A549 treated with GW870086 at 1 μM for 4 hours (cell line): ENCODE data around the gene BRME1. TPM values are rescaled to one million over a fixed set of nuclear protein-coding genes. Genes with fewer than 3 reads are reported as not detected.

ENCODE experiments used
- total RNA-seq: library from RNA; stranded (reverse); fragments of 200-300 nt; extraction: Qiagen RNA extraction; gene quantifications from 5 replicates; pipeline ENCODE4 v1.2.3, GENCODE V29; 2022; ENCODE audit warnings: low read depth

Gene BRME1
- total RNA-seq: 0.17 to 1.0 TPM (median 0.32 TPM) in 4 of 5 replicates, not detected in the other

DNA sequence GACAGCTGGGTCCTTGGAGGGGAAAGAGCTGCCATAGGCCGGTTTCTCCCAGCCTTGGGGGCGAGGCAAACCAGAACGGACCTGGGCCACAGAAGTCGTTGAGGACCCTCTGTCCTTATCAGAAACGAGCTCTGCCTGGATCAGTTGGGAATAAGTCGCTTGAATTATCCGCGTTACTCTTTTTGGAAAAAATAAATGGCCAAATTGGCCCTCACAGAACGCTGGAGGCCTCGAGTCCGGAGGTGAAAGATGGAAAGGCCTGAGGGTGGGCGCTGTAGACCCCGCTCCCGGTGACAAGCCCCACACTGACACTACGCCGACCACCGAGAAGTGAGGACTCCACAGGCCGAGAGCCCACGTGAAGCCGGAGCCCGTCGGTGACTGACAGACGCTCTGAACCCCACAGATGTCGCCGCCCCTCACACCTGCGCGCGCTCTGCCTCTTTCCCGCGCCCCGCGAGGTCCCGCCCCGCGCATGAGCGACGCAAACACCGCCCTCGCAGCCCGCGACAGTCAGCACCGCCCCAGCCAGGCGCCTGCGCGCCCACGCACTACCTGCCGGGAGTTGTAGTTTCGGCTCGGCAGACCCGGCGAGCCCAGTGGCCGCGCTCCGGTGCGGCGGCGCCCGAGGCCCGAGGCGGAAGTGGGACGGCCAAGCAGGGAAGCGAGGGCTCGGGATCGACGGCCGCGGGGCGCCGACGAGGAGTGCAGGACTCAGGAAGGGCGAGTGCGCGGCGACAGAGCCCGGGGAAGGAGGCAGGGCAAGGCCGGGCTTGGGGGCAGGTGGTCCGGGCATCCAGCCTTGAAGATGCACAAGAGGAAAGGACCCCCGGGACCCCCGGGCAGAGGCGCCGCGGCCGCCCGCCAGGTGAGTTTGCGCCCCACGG lies at the start of gene BRME1, which contains the start of gene CC2D1A:
TSS of gene BRME1 (minus strand) at position 484 of the 887 bp plus-strand sequence. CDS start 1,225 bp downstream, outside the sequence.
TSS of gene CC2D1A (plus strand) at position 568 of the 887 bp plus-strand sequence. CDS start at position 809, 241 bp downstream.

DNA sequence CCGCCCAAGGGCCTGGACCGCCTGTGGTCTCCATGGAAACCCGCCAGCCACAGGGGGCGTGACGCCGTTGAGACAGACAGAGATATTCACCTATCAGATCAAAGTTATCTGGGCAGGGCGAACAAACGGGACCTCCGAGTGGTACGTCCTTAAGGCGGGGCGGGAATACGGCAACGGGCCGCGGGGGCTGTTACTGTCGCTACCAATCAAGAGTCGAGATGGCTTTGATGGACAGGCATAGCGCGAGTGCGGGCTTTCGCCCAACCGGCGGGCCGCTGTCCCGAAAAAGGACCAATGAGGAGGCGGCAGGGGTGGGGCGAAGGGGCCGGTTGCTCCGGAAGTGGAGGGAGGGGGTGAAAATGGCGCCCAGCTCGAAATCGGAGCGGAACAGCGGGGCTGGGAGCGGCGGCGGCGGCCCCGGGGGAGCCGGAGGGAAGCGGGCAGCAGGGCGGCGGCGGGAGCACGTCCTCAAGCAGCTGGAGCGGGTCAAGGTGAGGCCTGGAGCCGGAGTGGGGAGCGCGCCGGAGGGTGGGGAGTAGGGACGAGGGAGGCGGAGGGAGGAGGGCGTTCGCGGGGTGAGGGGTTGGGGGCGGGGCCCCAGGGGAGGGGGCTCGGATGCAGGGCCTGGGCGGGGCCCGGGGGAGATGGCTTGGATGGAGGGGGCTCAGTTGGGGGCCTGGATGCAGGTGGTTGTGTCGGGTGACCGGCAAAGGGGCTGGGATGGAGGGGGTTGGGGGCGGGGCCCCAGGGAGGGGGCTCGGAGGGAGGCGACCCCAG lies 46.4 kb upstream of the BRME1 start, which contains the start of gene DCAF15:
TSS of gene DCAF15 (plus strand) at position 356 of the 777 bp plus-strand sequence. CDS start at position 360, 4 bp downstream.

DNA sequence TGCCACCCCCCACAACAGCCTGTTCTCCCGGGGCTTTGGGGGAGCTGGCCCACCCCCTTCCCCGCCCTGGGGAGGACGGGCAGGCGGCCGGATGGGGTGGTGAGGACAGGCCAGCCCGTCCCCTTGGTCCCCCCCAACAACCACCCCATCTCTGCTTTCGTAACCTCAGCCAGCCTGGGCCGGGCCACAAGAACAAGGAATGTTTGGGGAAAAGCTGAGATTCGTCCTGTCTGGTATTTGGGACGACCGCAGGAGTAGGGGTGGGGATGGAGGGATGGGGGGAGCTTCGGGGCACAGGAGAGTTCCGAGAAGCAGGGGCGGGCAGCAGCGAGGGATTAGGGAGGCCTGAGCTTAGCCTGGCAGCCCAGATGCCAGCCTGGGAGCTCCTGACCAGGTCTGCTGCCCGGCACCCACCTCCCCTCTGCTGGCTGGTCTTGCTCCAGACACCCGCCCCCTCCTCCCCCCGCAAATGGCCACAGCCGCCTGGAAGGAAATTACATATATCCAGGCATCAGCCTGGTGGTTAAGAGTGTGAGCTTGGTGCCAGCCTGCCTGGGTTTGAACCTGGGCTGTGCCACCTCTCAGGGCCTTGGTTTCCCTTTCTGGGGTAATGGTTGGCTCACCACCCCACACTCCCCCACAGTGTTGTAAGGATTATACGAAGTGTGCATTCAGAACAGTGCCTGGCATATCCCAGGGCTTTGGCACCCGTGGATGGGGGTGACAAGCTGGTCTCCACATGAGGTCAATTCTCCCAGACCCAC lies 32.6 kb upstream of the BRME1 start, which contains the start of gene PODNL1:
TSS of gene PODNL1 (minus strand) at position 117 of the 764 bp plus-strand sequence. CDS start 236 bp downstream, outside the sequence.

DNA sequence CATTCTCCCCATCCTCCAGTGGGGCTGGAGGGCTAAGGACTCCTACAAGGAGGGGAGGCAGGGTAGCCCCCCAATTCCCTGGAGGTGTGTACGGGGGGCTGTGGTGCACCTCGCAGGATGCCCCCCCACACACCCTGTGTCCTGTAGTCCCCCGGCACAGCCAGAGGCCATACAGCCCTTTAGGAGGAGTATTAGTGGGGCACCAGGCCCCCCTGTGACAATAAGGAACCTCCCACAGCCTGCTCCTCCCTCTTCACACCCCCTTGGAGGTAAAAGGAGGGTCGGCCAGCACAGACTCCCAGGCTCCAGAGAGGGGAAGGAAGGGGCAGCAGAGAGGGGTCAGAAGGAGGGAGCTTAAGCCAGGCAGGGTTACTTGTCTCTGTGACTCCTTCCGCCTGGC lies 29.1 kb downstream of the BRME1 start, which contains the start of gene NANOS3:
TSS of gene NANOS3 (plus strand) at position 301 of the 400 bp plus-strand sequence. CDS start 115 bp downstream, outside the sequence.

Other genes starting within 250 kb of the BRME1 start
- gene MRI1, start 141.6 kb downstream of the BRME1 start, total RNA-seq: 9.3 to 13.9 TPM (median 12.6 TPM) in 5 replicates
- 141 to 229 TPM (median 199 TPM) in 5 replicates for gene C19orf53, start 131.7 kb downstream of the BRME1 start, total RNA-seq
- gene ZSWIM4, start 110.7 kb downstream of the BRME1 start, total RNA-seq: 2.7 to 4.5 TPM (median 4.0 TPM) in 5 replicates
- gene NANOS3, start 29.0 kb downstream of the BRME1 start, total RNA-seq: 2.0 to 3.6 TPM (median 3.1 TPM) in 5 replicates
- 7.9 to 10.0 TPM (median 9.3 TPM) in 5 replicates for gene CC2D1A, start 84 bp upstream of the BRME1 start, total RNA-seq
- 0.71 to 1.5 TPM (median 1.4 TPM) in 5 replicates for gene PODNL1, start 32.3 kb upstream of the BRME1 start, total RNA-seq
- 15.8 to 21.1 TPM (median 20.0 TPM) in 5 replicates for gene DCAF15, start 46.4 kb upstream of the BRME1 start, total RNA-seq
- 4.2 to 6.1 TPM (median 5.1 TPM) in 5 replicates for gene RFX1, start 100.2 kb upstream of the BRME1 start, total RNA-seq
- gene RLN3, start 122.0 kb upstream of the BRME1 start, total RNA-seq: not detected in 5 replicates
- 8.3 to 10.3 TPM (median 9.6 TPM) in 5 replicates for gene IL27RA, start 125.6 kb upstream of the BRME1 start, total RNA-seq
- 1.7 to 3.1 TPM (median 1.8 TPM) in 5 replicates for gene PALM3, start 156.0 kb upstream of the BRME1 start, total RNA-seq
- gene MISP3, start 166.7 kb upstream of the BRME1 start, total RNA-seq: 2.3 to 4.2 TPM (median 3.9 TPM) in 5 replicates
- gene C19orf67, start 179.7 kb upstream of the BRME1 start, total RNA-seq: not detected in 5 replicates
- gene SAMD1, start 184.6 kb upstream of the BRME1 start, total RNA-seq: 28.6 to 41.4 TPM (median 36.4 TPM) in 5 replicates
- gene PRKACA, start 211.6 kb upstream of the BRME1 start, total RNA-seq: 28.1 to 36.6 TPM (median 32.7 TPM) in 5 replicates
- 29.1 to 32.6 TPM (median 30.7 TPM) in 5 replicates for gene ASF1B, start 230.5 kb upstream of the BRME1 start, total RNA-seq